ENCODE measurements around the gene TRAF6. TPM values are rescaled to one million over a fixed set of nuclear protein-coding genes. Genes with fewer than 3 reads are reported as not detected.

The TRAF6 gene
- total RNA-seq, 4 donors from 2014 or later, result 12.6 to 18.7 (median 18.6) TPM

DNA sequence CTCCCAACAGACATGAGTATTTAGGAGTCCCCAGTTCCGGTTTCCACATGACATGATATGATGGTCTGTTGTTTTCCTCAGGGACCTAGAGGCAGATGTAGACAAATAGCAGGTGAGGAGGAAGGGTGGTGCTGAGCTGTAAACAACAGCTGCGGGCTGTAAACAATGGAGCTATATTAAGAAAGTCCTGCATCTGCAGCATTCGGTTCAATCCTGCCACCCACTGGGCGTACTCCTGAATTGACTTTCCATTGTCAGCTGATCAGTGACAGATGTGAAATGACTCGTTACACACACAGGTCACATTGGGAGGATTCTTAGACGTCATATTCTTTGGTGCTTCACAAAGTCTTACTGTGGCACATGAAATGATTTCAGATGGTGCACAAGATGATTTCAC, 30.9 kb upstream of the TRAF6 start:
- no peak for DNase-seq (ENCODE audit: low spot score in 2 of 2)
- no peaks in the 10 kb centered on the region for H3K9me3 ChIP-seq
- H3K36me3 ChIP-seq, result no peaks in the 10 kb centered on the region
- H3K27me3 ChIP-seq, result no peaks in the 10 kb centered on the region
- H3K27ac ChIP-seq, result no peak overlapping the region
- TF ChIP-seq POLR2AphosphoS5 (IDR thresholded peaks at IDR 0.05) (no peak), POLR2A (IDR thresholded peaks at IDR 0.05) (no peak), EP300 (IDR thresholded peaks at IDR 0.05) (no peak)
- TF ChIP-seq, protein P1, sequence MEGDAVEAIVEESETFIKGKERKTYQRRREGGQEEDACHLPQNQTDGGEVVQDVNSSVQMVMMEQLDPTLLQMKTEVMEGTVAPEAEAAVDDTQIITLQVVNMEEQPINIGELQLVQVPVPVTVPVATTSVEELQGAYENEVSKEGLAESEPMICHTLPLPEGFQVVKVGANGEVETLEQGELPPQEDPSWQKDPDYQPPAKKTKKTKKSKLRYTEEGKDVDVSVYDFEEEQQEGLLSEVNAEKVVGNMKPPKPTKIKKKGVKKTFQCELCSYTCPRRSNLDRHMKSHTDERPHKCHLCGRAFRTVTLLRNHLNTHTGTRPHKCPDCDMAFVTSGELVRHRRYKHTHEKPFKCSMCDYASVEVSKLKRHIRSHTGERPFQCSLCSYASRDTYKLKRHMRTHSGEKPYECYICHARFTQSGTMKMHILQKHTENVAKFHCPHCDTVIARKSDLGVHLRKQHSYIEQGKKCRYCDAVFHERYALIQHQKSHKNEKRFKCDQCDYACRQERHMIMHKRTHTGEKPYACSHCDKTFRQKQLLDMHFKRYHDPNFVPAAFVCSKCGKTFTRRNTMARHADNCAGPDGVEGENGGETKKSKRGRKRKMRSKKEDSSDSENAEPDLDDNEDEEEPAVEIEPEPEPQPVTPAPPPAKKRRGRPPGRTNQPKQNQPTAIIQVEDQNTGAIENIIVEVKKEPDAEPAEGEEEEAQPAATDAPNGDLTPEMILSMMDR (IDR thresholded peaks at IDR 0.05), result no peak
- H3K4me3 ChIP-seq, result no peak overlapping the region
- 28% methylated on average over 6 of the region's 6 CpGs for WGBS
- no peaks in the 10 kb centered on the region for H3K4me1 ChIP-seq

DNA sequence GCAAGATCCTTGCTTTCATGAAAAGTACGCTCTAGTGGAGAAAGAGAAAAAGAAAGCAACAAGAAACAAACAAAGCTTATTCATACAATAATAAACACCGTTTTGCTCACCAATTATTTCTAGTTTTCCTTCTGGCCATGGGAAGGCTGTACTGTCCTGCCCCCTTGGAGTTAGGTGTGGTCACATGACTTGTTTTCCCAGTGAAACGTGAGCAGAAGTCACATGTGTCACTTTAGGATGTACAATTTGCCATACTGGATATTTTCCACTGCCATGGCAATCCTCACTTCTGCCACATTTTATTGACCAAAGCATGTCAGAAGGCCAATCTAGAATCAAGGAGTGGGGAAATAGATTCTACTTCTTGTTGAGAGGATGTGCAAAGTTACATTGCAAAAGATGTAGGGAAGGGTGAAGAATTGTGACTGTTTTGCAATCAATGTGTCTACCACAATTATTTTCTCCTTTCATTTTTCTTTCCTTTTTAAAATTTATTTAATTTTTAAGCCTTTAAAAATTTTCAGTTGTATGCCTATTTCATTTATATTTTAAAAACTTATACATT, 24.3 kb upstream of the TRAF6 start:
- Histone ChIP-seq H3K4me3 (no peak overlapping the region), H3K9me3 (no peaks in the 10 kb centered on the region), H3K36me3 (no peaks in the 10 kb centered on the region), H3K27me3 (no peaks in the 10 kb centered on the region), H3K27ac (no peak overlapping the region), H3K4me1 (no peaks in the 10 kb centered on the region)
- no peak for TF ChIP-seq POLR2A (IDR thresholded peaks at IDR 0.05)
- WGBS, result 77% methylated on average over 3 of the region's 3 CpGs
- DNase-seq (ENCODE audit: low spot score in 2 of 2), result no peak

DNA sequence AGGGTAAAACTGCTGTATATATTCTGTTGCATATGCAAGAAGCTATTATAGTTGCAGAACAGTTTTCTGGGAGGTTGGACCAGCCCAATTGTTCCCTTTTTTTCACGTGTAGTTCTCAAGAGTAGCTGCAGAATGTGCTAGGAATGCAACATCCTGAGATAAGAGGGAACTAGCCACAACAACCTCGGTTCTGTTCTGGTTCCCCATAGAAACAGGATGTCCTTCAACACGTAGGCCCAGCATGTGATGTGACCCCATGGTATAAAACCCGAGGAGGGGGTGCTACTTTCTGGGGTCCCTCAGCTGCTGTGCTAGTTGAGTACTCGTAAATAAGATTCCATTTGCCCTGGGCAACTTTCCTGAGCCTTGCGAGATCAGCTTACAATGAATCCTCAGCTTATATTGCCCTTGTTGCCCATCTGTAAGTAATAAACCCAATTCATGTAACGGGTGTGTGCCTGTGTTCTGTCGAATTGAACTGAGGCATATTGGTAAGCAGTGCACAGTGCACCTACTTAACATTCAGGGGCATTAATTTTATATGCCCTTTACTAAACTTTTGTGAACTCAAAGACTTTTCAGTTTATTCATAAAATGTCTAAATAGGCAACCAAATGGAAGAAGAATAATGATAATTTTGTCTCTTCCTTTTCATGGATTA, 23.0 kb upstream of the TRAF6 start:
- H3K4me1 ChIP-seq, result no peaks in the 10 kb centered on the region
- H3K36me3 ChIP-seq, result no peaks in the 10 kb centered on the region
- H3K27ac ChIP-seq, result no peak overlapping the region
- WGBS, result 32% methylated on average over 8 of the region's 8 CpGs
- TF ChIP-seq, protein P1 (IDR thresholded peaks at IDR 0.05), result no peak
- no peak for TF ChIP-seq EP300 (IDR thresholded peaks at IDR 0.05)
- no peak for TF ChIP-seq POLR2A (IDR thresholded peaks at IDR 0.05)
- no peak for TF ChIP-seq POLR2AphosphoS5 (IDR thresholded peaks at IDR 0.05)
- no peaks in the 10 kb centered on the region for H3K9me3 ChIP-seq
- DNase-seq (ENCODE audit: low spot score in 2 of 2), result no peak
- H3K27me3 ChIP-seq, result no peaks in the 10 kb centered on the region
- no peak overlapping the region for H3K4me3 ChIP-seq

DNA sequence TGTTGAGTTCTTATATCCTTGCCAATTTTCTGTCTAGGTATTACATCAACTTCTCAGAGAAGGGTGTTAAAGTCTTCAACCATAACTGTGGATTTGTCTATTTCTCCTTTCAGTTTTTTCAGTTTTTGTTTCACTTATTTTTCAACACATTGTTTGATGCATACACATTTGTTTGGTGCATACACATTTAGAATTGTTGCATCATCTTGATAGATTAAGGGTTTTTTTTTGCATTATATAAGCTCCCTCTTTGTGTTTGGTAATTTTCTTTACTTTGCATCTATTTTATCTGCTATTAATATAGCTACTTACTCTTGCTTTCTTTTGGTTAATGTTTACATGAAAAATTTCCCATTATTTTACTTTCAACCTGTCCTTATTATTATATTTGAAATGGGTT, 20.8 kb upstream of the TRAF6 start:
- no peak overlapping the region for H3K27ac ChIP-seq
- no peak for DNase-seq (ENCODE audit: low spot score in 2 of 2)
- no peaks in the 10 kb centered on the region for H3K9me3 ChIP-seq
- H3K4me3 ChIP-seq, result no peak overlapping the region
- H3K27me3 ChIP-seq, result no peaks in the 10 kb centered on the region
- TF ChIP-seq POLR2A (IDR thresholded peaks at IDR 0.05) (no peak), POLR2AphosphoS5 (IDR thresholded peaks at IDR 0.05) (no peak), EP300 (IDR thresholded peaks at IDR 0.05) (no peak)
- TF ChIP-seq, protein P1 (IDR thresholded peaks at IDR 0.05), result no peak
- no peaks in the 10 kb centered on the region for H3K4me1 ChIP-seq
- H3K36me3 ChIP-seq, result no peaks in the 10 kb centered on the region

DNA sequence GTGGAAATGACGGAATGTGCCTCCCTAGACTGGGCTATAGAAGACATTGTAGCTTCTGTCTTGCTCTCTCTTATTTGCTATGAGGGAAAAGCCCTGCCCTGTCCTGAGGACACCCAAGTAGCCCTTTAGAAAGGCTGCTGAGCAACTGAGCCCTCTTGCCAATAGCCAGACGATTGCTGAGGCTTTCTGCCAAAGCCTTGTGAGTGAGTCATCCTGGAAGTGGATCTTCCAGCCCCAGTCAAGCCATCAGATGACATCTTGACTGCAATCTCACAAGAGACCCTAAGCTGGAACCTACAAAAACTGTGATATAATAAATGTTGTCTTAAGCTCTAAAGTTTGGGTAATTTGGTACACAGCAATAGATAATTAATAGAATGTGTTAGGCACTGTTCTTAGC, 3.9 kb upstream of the TRAF6 start:
- Histone ChIP-seq H3K27ac (no peak overlapping the region), H3K36me3 (no peaks in the 10 kb centered on the region), H3K9me3 (no peaks in the 10 kb centered on the region), H3K27me3 (no peaks in the 10 kb centered on the region), H3K4me1 (peaks cover 11% of the 10 kb centered on the region), H3K4me3 (no peak overlapping the region)
- WGBS, result 54% methylated on average over 2 of the region's 2 CpGs
- DNase-seq (ENCODE audit: low spot score in 2 of 2), result no peak
- TF ChIP-seq POLR2AphosphoS5 (IDR thresholded peaks at IDR 0.05) (no peak), EP300 (IDR thresholded peaks at IDR 0.05) (no peak), POLR2A (IDR thresholded peaks at IDR 0.05) (no peak)
- TF ChIP-seq, protein P1 (IDR thresholded peaks at IDR 0.05), result no peak

Data from suprapubic skin (tissue), 4 donors.